GM12878 (cell line): ENCODE measurements around the gene SMARCD2. TPM values are rescaled to one million over a fixed set of nuclear protein-coding genes. Genes with fewer than 3 reads are reported as not detected.

Experiments used
- ATF2 ChIP-seq: IDR thresholded peaks from 2 replicates; pipeline ENCODE4 v1.6.1; 2012; ENCODE audit warnings: low read length, inconsistent platforms
- ATF7 ChIP-seq: fragments of 450-650 bp; IDR thresholded peaks from 2 replicates; pipeline ENCODE4 v1.6.1; 2016; ENCODE audit warnings: low read depth, mild to moderate bottlenecking
- CBX3 ChIP-seq: fragments of 200-600 bp; sonication (generic); IDR thresholded peaks from 2 replicates; pipeline ENCODE4 v1.6.1; 2016; ENCODE audit warnings: low read depth, borderline replicate concordance
- CHD4 ChIP-seq: fragments of 200-600 bp; sonication (generic); IDR thresholded peaks from 2 replicates; pipeline ENCODE4 v1.6.1; 2016; ENCODE audit warnings: mild to moderate bottlenecking
- EP300 ChIP-seq, 2 experiments: fragments of 150-350 bp in 1 of 2; IDR thresholded peaks; 2 replicates each; pipeline ENCODE4 v1.6.1; 2011 to 2012; ENCODE audit warnings: low read depth in 2 of 2, low read length in 2 of 2, borderline replicate concordance in 1 of 2, improper control_type of control experiment in 1 of 2, inconsistent platforms in 1 of 2; ENCODE audit not compliant: control insufficient read depth in 1 of 2
- IRF3 ChIP-seq: fragments of 450-650 bp; IDR thresholded peaks from 2 replicates; pipeline ENCODE4 v1.6.1; 2014; ENCODE audit warnings: mild to moderate bottlenecking
- NKRF ChIP-seq: fragments of 450-650 bp; conservative IDR thresholded peaks from 2 replicates; pipeline ENCODE4 v1.6.1; 2017; ENCODE audit warnings: mild to moderate bottlenecking, moderate library complexity
- POLR2AphosphoS2 ChIP-seq: IDR thresholded peaks from 2 replicates; pipeline ENCODE4 v1.6.1; 2011; ENCODE audit warnings: low read depth, mild to moderate bottlenecking, low read length, improper control_type of control experiment, moderate library complexity
- ZBTB4 ChIP-seq: fragments of 450-650 bp; formaldehyde crosslinking; IDR thresholded peaks from 2 replicates; pipeline ENCODE4 v1.4.0; 2022; ENCODE audit warnings: mild to moderate bottlenecking, moderate library complexity
- polyA plus RNA-seq, 11 experiments: library from polyadenylated mRNA; depleted of rRNA in 4 of 11; unstranded in 6 of 11; stranded (reverse) in 5 of 11; fragments of >200 nt; fragmentation: Nextera tagmentation in 4 of 11; fragmentation: Illumina TruSeq in 1 of 11; extraction: Ambion mirVana in 4 of 11; extraction: Trizol in 1 of 11; gene quantifications; 1 replicate in 1 of 11; 2 replicates in 10 of 11; pipeline versions ENCODE4 v1.2.1 to v1.2.3, GENCODE V29; 2011 to 2016; ENCODE audit warnings: inconsistent platforms in 2 of 11, missing spikeins in 2 of 11, low read depth in 1 of 11
- total RNA-seq, 4 experiments: library from RNA; depleted of rRNA in 3 of 4; stranded (reverse); fragments of >200 nt in 3 of 4; fragmentation: Illumina TruSeq in 1 of 4; extraction: Trizol in 1 of 4; gene quantifications; 2 replicates each; pipeline versions ENCODE4 v1.2.1 to v1.2.3, GENCODE V29; 2013 to 2021

Gene SMARCD2
- total and polyA plus RNA-seq, 10 of the 15 experiments (the other 5 are each of a cell fraction or from before 2014, with no cell fraction given), result 2.4 to 111 (median 63.6) TPM

GRCh38 chr17:63826468-63827001 lies 15.9 kb downstream of the SMARCD2 start (continued):
- TF ChIP-seq NKRF, result peak; percentile 66; the same call in 1 of the 2 replicates
- no peak for TF ChIP-seq CBX3
- TF ChIP-seq IRF3, result no peak
- no peak for TF ChIP-seq EP300 (IDR thresholded peaks at IDR 0.05; ENCODE audit: borderline replicate concordance in 1 of 2, control insufficient read depth in 1 of 2, low read depth in 2 of 2, low read length in 2 of 2)
- TF ChIP-seq ZBTB4 (CRISPR knock-in tag), result no peak
- no peak for TF ChIP-seq ATF2
- no peak for TF ChIP-seq CHD4
- TF ChIP-seq POLR2AphosphoS2, result 0 out of 2 replicates have a peak, but pooled peaks have one; percentile 6
- no peak for TF ChIP-seq ATF7
